ENCODE data around the gene B3GNT3.
"Not testable (repeated sequence)": the region's sequence is repeated elsewhere in the genome, so short reads cannot be mapped to it uniquely, and the experiment has no call there.

Gene B3GNT3

GRCh38 chr19:17766543-17767131 is 28.3 kb upstream of the B3GNT3 start:
- no peak for DNase-seq (ENCODE audit: low read depth in 2 of 2)

- no peak for DNase-seq (ENCODE audit: low read depth in 2 of 2)
Observed at GRCh38 chr19:17767559-17767958, 27.4 kb upstream of the B3GNT3 start.

- no peak for DNase-seq (ENCODE audit: low read depth in 2 of 2)
Observed at GRCh38 chr19:17770613-17771012, 24.3 kb upstream of the B3GNT3 start.

- DNase-seq (ENCODE audit: low read depth in 2 of 2) = no peak
Observed at GRCh38 chr19:17772172-17772571, 22.8 kb upstream of the B3GNT3 start.

GRCh38 chr19:17775245-17775927 is 19.6 kb upstream of the B3GNT3 start:
- DNase-seq (ENCODE audit: low read depth in 2 of 2) = no peak

GRCh38 chr19:17775991-17776803 is 18.7 kb upstream of the B3GNT3 start:
- DNase-seq (ENCODE audit: low read depth in 2 of 2) = no peak

- DNase-seq (ENCODE audit: low read depth in 2 of 2) = not testable (repeated sequence)
Observed at GRCh38 chr19:17777840-17778239, 17.1 kb upstream of the B3GNT3 start.

GRCh38 chr19:17778251-17778967 is 16.5 kb upstream of the B3GNT3 start:
- no peak for DNase-seq (ENCODE audit: low read depth in 2 of 2)

GRCh38 chr19:17778968-17779929 is 15.7 kb upstream of the B3GNT3 start:
- no peak for DNase-seq (ENCODE audit: low read depth in 2 of 2)

- no peak for DNase-seq (ENCODE audit: low read depth in 2 of 2)
Observed at GRCh38 chr19:17780781-17781180, 14.2 kb upstream of the B3GNT3 start.

- not testable (repeated sequence) for DNase-seq (ENCODE audit: low read depth in 2 of 2)
Observed at GRCh38 chr19:17783721-17784120, 11.2 kb upstream of the B3GNT3 start.

- DNase-seq (ENCODE audit: low read depth in 2 of 2) = peak; percentile 32 to 43
Observed at GRCh38 chr19:17784201-17785008, 10.5 kb upstream of the B3GNT3 start.

- no peak for DNase-seq (ENCODE audit: low read depth in 2 of 2)
Observed at GRCh38 chr19:17787274-17787913, 7.5 kb upstream of the B3GNT3 start.

- DNase-seq (ENCODE audit: low read depth in 2 of 2) = no peak
Observed at GRCh38 chr19:17788632-17789031, 6.3 kb upstream of the B3GNT3 start.

- no peak for DNase-seq (ENCODE audit: low read depth in 2 of 2)
Observed at GRCh38 chr19:17790059-17790780, 4.7 kb upstream of the B3GNT3 start.

- no peak for DNase-seq (ENCODE audit: low read depth in 2 of 2)
Observed at GRCh38 chr19:17794412-17794730, 567 bp upstream of the B3GNT3 start.

- no peak for DNase-seq (ENCODE audit: low read depth in 2 of 2)
Observed at GRCh38 chr19:17795495-17795856, 538 bp downstream of the B3GNT3 start.

- DNase-seq (ENCODE audit: low read depth in 2 of 2) = no peak
Observed at GRCh38 chr19:17796013-17796837, 1.3 kb downstream of the B3GNT3 start.
